ENCODE results near the gene MAPK8IP3.

MAPK8IP3 gene

DNA sequence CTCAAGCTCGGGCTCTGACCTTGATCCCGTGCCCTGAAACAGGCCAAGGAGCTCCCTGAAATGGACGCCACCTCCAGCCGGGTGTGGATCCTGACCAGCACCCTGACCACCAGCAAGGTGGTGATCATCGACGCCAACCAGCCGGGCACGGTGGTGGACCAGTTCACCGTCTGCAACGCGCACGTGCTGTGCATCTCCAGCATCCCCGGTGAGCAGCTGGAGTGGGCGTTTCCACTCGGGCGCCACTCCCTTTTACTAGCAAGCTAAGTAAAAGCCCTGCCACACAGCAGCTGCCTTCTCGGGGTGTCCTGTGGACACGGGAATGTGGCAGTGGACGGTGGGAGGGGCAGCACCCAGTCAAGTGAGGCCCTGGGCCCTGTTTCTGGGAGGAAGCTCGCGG lies 59.0 kb downstream of the MAPK8IP3 start:
- Histone ChIP-seq H3K36me3 (ENCODE audit: control insufficient read depth in 1 of 2, insufficient read depth in 2 of 2, low read length in 2 of 2) (peaks cover 83 to 85% of the 10 kb centered on the region in 2 experiments), H3K27ac (ENCODE audit: low read depth, low read length) (no peak overlapping the region), H4K91ac (ENCODE audit: low read depth, low read length) (no peak overlapping the region), H3K4ac (ENCODE audit: low read depth, low read length) (no peak overlapping the region), H3K14ac (ENCODE audit: low read length) (no peak overlapping the region), H3K4me1 (ENCODE audit: control insufficient read depth in 1 of 2, insufficient read depth in 2 of 2, low read length in 2 of 2) (no peaks in the 10 kb centered on the region), H3K27me3 (ENCODE audit: insufficient read depth, low read length) (no peaks in the 10 kb centered on the region), H3K4me2 (ENCODE audit: low read length) (no peak overlapping the region), H3K79me1 (ENCODE audit: low read length) (no peaks in the 10 kb centered on the region), H4K12ac (ENCODE audit: low read depth, low read length) (no peak overlapping the region), H2BK120ac (ENCODE audit: insufficient read depth, low read length, poor library complexity) (no peak overlapping the region), H3K18ac (ENCODE audit: low read length) (no peak overlapping the region), H3K79me2 (ENCODE audit: control insufficient read depth, insufficient read depth, low read length, poor library complexity) (no peaks in the 10 kb centered on the region), H3K9ac (ENCODE audit: low read length) (no peak overlapping the region), H3K23ac (ENCODE audit: low read length) (no peak overlapping the region), H2AFZ (ENCODE audit: insufficient read depth, low read length, poor library complexity) (no peak overlapping the region), H2AK5ac (ENCODE audit: low read length) (no peak overlapping the region), H2BK12ac (ENCODE audit: low read length) (no peak overlapping the region), H3K9me3 (ENCODE audit: insufficient read depth, low read depth, low read length) (peaks cover 2% of the 10 kb centered on the region), H2BK5ac (ENCODE audit: low read depth, low read length, poor library complexity) (no peak overlapping the region), H3K4me3 (ENCODE audit: low read depth, low read length) (peak overlapping the region; percentile 18), H4K8ac (ENCODE audit: low read depth, low read length) (no peak overlapping the region)
- no CpG with 5 or more reads among the region's 21 CpGs for WGBS (ENCODE audit: extremely low coverage, insufficient coverage, insufficient read length)
- no peak for DNase-seq

DNA sequence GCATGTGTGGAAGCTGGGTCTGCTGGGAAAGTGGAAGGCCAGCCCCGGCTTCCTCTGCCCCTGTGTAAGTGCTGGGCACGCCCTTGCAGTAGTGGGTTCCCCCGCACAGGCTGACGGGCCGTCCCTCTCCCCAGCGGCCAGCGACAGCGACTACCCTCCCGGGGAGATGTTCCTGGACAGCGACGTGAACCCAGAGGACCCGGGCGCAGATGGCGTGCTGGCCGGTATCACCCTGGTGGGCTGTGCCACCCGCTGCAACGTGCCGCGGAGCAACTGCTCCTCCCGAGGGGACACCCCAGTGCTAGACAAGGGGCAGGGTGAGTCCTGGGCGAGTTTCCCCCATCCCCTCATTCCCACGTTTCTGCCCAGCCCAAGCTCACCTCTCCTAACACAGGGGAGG lies 59.8 kb downstream of the MAPK8IP3 start:
- Histone ChIP-seq H4K12ac (ENCODE audit: low read depth, low read length) (peak overlapping the region; percentile 26), H3K79me2 (ENCODE audit: control insufficient read depth, insufficient read depth, low read length, poor library complexity) (peaks cover under 1% of the 10 kb centered on the region), H4K8ac (ENCODE audit: low read depth, low read length) (no peak overlapping the region), H4K91ac (ENCODE audit: low read depth, low read length) (no peak overlapping the region), H2BK5ac (ENCODE audit: low read depth, low read length, poor library complexity) (no peak overlapping the region), H3K4me3 (ENCODE audit: low read depth, low read length) (no peak overlapping the region), H3K27ac (ENCODE audit: low read depth, low read length) (no peak overlapping the region), H3K36me3 (ENCODE audit: control insufficient read depth in 1 of 2, insufficient read depth in 2 of 2, low read length in 2 of 2) (peaks cover 74 to 78% of the 10 kb centered on the region in 2 experiments), H3K14ac (ENCODE audit: low read length) (no peak overlapping the region), H3K27me3 (ENCODE audit: insufficient read depth, low read length) (no peaks in the 10 kb centered on the region), H3K23ac (ENCODE audit: low read length) (no peak overlapping the region), H2BK120ac (ENCODE audit: insufficient read depth, low read length, poor library complexity) (no peak overlapping the region), H3K79me1 (ENCODE audit: low read length) (peaks cover 2% of the 10 kb centered on the region), H3K18ac (ENCODE audit: low read length) (no peak overlapping the region), H2BK12ac (ENCODE audit: low read length) (no peak overlapping the region), H2AK5ac (ENCODE audit: low read length) (no peak overlapping the region), H3K4ac (ENCODE audit: low read depth, low read length) (no peak overlapping the region), H3K4me2 (ENCODE audit: low read length) (no peak overlapping the region), H3K4me1 (ENCODE audit: control insufficient read depth in 1 of 2, insufficient read depth in 2 of 2, low read length in 2 of 2) (peaks cover 0 to 5% of the 10 kb centered on the region in 2 experiments), H3K9ac (ENCODE audit: low read length) (no peak overlapping the region), H3K9me3 (ENCODE audit: insufficient read depth, low read depth, low read length) (peaks cover 2% of the 10 kb centered on the region), H2AFZ (ENCODE audit: insufficient read depth, low read length, poor library complexity) (no peak overlapping the region)
- no CpG with 5 or more reads among the region's 22 CpGs for WGBS (ENCODE audit: extremely low coverage, insufficient coverage, insufficient read length)
- no peak for DNase-seq

DNA sequence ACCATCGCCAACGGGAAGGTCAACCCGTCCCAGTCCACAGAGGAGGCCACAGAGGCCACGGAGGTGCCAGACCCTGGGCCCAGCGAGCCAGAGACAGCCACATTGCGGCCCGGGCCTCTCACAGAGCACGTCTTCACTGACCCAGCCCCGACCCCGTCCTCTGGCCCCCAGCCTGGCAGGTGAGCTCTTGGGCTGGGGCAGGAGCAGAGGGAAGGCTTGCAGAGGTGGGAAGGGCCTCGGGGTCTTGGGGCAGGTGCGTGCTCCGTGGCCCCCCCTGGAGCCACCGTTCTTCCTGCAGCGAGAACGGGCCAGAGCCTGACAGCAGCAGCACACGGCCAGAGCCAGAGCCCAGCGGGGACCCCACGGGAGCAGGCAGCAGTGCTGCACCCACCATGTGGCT lies 60.2 kb downstream of the MAPK8IP3 start:
- WGBS (ENCODE audit: extremely low coverage, insufficient coverage, insufficient read length) = no CpG with 5 or more reads among the region's 19 CpGs
- no peak for DNase-seq

DNA sequence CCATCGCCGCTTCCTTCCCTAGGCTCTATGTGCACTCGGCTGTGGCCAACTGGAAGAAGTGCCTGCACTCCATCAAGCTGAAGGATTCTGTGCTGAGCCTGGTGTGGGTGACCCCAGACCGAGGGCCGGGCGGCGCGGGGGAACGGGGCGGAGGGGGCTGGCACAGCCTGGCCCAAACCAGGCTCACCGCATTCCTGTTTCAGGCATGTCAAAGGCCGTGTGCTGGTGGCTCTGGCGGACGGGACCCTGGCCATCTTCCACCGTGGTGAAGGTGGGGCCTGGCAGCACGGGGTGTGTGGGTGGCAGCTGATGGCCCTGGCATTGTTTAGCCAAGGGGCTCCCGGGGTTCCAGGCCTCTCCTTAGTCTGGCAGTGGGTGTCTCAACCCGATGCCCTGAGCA lies 60.7 kb downstream of the MAPK8IP3 start:
- H3K14ac ChIP-seq (ENCODE audit: low read length) = no peak overlapping the region
- H3K27ac ChIP-seq (ENCODE audit: low read depth, low read length) = no peak overlapping the region

More for the DNA sequence above, 60.2 kb downstream of the MAPK8IP3 start:
- Histone ChIP-seq H3K27me3 (ENCODE audit: insufficient read depth, low read length) (no peaks in the 10 kb centered on the region), H3K4me1 (ENCODE audit: control insufficient read depth in 1 of 2, insufficient read depth in 2 of 2, low read length in 2 of 2) (peaks cover 0 to 5% of the 10 kb centered on the region in 2 experiments), H2AFZ (ENCODE audit: insufficient read depth, low read length, poor library complexity) (no peak overlapping the region), H4K12ac (ENCODE audit: low read depth, low read length) (no peak overlapping the region), H2BK12ac (ENCODE audit: low read length) (no peak overlapping the region), H4K91ac (ENCODE audit: low read depth, low read length) (no peak overlapping the region), H3K79me1 (ENCODE audit: low read length) (peaks cover 5% of the 10 kb centered on the region), H2BK120ac (ENCODE audit: insufficient read depth, low read length, poor library complexity) (no peak overlapping the region), H3K14ac (ENCODE audit: low read length) (no peak overlapping the region), H2AK5ac (ENCODE audit: low read length) (no peak overlapping the region), H3K23ac (ENCODE audit: low read length) (no peak overlapping the region), H4K8ac (ENCODE audit: low read depth, low read length) (no peak overlapping the region), H3K36me3 (ENCODE audit: control insufficient read depth in 1 of 2, insufficient read depth in 2 of 2, low read length in 2 of 2) (peaks cover 71 to 74% of the 10 kb centered on the region in 2 experiments), H3K27ac (ENCODE audit: low read depth, low read length) (no peak overlapping the region), H3K18ac (ENCODE audit: low read length) (no peak overlapping the region), H3K79me2 (ENCODE audit: control insufficient read depth, insufficient read depth, low read length, poor library complexity) (peaks cover 2% of the 10 kb centered on the region), H3K9me3 (ENCODE audit: insufficient read depth, low read depth, low read length) (peaks cover 2% of the 10 kb centered on the region), H2BK5ac (ENCODE audit: low read depth, low read length, poor library complexity) (no peak overlapping the region), H3K9ac (ENCODE audit: low read length) (no peak overlapping the region), H3K4me2 (ENCODE audit: low read length) (no peak overlapping the region), H3K4ac (ENCODE audit: low read depth, low read length) (no peak overlapping the region), H3K4me3 (ENCODE audit: low read depth, low read length) (no peak overlapping the region)

More for the DNA sequence above, 60.7 kb downstream of the MAPK8IP3 start:
- Histone ChIP-seq H3K9me3 (ENCODE audit: insufficient read depth, low read depth, low read length) (peaks cover 2% of the 10 kb centered on the region), H3K79me2 (ENCODE audit: control insufficient read depth, insufficient read depth, low read length, poor library complexity) (peaks cover 2% of the 10 kb centered on the region), H2AK5ac (ENCODE audit: low read length) (no peak overlapping the region), H3K79me1 (ENCODE audit: low read length) (peaks cover 7% of the 10 kb centered on the region), H2BK5ac (ENCODE audit: low read depth, low read length, poor library complexity) (no peak overlapping the region), H3K4me3 (ENCODE audit: low read depth, low read length) (no peak overlapping the region), H4K12ac (ENCODE audit: low read depth, low read length) (no peak overlapping the region), H3K27me3 (ENCODE audit: insufficient read depth, low read length) (no peaks in the 10 kb centered on the region), H3K4me1 (ENCODE audit: control insufficient read depth in 1 of 2, insufficient read depth in 2 of 2, low read length in 2 of 2) (peaks cover under 1 to 5% of the 10 kb centered on the region in 2 experiments), H4K8ac (ENCODE audit: low read depth, low read length) (no peak overlapping the region), H3K36me3 (ENCODE audit: control insufficient read depth in 1 of 2, insufficient read depth in 2 of 2, low read length in 2 of 2) (peaks cover 68 to 71% of the 10 kb centered on the region in 2 experiments), H3K23ac (ENCODE audit: low read length) (no peak overlapping the region), H2AFZ (ENCODE audit: insufficient read depth, low read length, poor library complexity) (no peak overlapping the region), H3K4ac (ENCODE audit: low read depth, low read length) (no peak overlapping the region), H3K4me2 (ENCODE audit: low read length) (no peak overlapping the region), H2BK120ac (ENCODE audit: insufficient read depth, low read length, poor library complexity) (no peak overlapping the region), H3K9ac (ENCODE audit: low read length) (no peak overlapping the region), H3K18ac (ENCODE audit: low read length) (no peak overlapping the region), H2BK12ac (ENCODE audit: low read length) (no peak overlapping the region), H4K91ac (ENCODE audit: low read depth, low read length) (no peak overlapping the region)
- no peak for DNase-seq
- no CpG with 5 or more reads among the region's 18 CpGs for WGBS (ENCODE audit: extremely low coverage, insufficient coverage, insufficient read length)

All from trophoblast cell (in vitro differentiated cells and primary cell).